Neural progenitor cell (in vitro differentiated cells): ENCODE data around the gene LRRC74A. TPM values are rescaled to one million over a fixed set of nuclear protein-coding genes. Genes with fewer than 3 reads are reported as not detected.

Source experiments
- DNase-seq: peaks from one replicate; pipeline ENCODE4 v3.0.0-alpha.2; 2016; ENCODE audit warnings: low spot score
- H2AFZ ChIP-seq: fragments of 200-600 bp; sonication (generic); replicated peaks from 2 replicates; pipeline ENCODE4 v1.6.1; 2016; ENCODE audit warnings: antibody characterized with exemption
- H3F3A ChIP-seq: fragments of 200-600 bp; sonication (generic); 2 replicates; pipeline ENCODE4 v1.6.1; 2016; ENCODE audit warnings: antibody characterized with exemption, low read depth
- H3K27ac ChIP-seq: fragments of 200-600 bp; sonication (generic); 2 replicates; pipeline ENCODE4 v1.5.1; 2016; ENCODE audit warnings: mild to moderate bottlenecking
- H3K27me3 ChIP-seq: fragments of 200-600 bp; sonication (generic); 2 replicates; pipeline ENCODE4 v1.6.1; 2016; ENCODE audit warnings: mild to moderate bottlenecking, moderate library complexity
- H3K36me3 ChIP-seq: fragments of 200-600 bp; sonication (generic); 2 replicates; pipeline ENCODE4 v1.5.1; 2016
- H3K4me1 ChIP-seq: fragments of 200-600 bp; sonication (generic); 2 replicates; pipeline ENCODE4 v1.6.1; 2016; ENCODE audit warnings: mixed run types
- H3K4me2 ChIP-seq: fragments of 200-600 bp; sonication (generic); 2 replicates; pipeline ENCODE4 v1.6.1; 2016
- H3K4me3 ChIP-seq: fragments of 200-600 bp; sonication (generic); 2 replicates; pipeline ENCODE4 v1.5.1; 2016
- H3K79me2 ChIP-seq: fragments of 200-600 bp; sonication (generic); 2 replicates; pipeline ENCODE4 v1.6.1; 2016; ENCODE audit warnings: low read depth
- H3K9ac ChIP-seq: fragments of 200-600 bp; sonication (generic); 2 replicates; pipeline ENCODE4 v1.6.1; 2016
- H3K9me3 ChIP-seq: fragments of 200-600 bp; sonication (generic); 2 replicates; pipeline ENCODE4 v1.5.1; 2016; ENCODE audit warnings: low read depth
- H4K20me1 ChIP-seq: fragments of 200-600 bp; sonication (generic); 2 replicates; pipeline ENCODE4 v1.6.1; 2016; ENCODE audit warnings: low read depth
- H3K27ac Mint-ChIP-seq: 3 replicates; pipeline ENCODE4 v1.8.0; 2021; ENCODE audit warnings: mixed read lengths
- H3K27me3 Mint-ChIP-seq: 2 replicates; pipeline ENCODE4 v1.8.0; 2022; ENCODE audit warnings: low read depth, mild to moderate bottlenecking, inconsistent platforms, moderate library complexity, mixed read lengths; ENCODE audit not compliant: insufficient read depth
- H3K36me3 Mint-ChIP-seq: 3 replicates; pipeline ENCODE4 v1.8.0; 2021; ENCODE audit warnings: mixed read lengths
- H3K4me1 Mint-ChIP-seq: 3 replicates; pipeline ENCODE4 v1.8.0; 2021; ENCODE audit warnings: mixed read lengths
- H3K4me3 Mint-ChIP-seq: 3 replicates; pipeline ENCODE4 v1.8.0; 2021; ENCODE audit warnings: mild to moderate bottlenecking, moderate library complexity, mixed read lengths
- H3K9me3 Mint-ChIP-seq: 3 replicates; pipeline ENCODE4 v1.8.0; 2020; ENCODE audit warnings: mixed read lengths
- EZH2 ChIP-seq: fragments of 200-600 bp; sonication (generic); IDR thresholded peaks from 2 replicates; pipeline ENCODE4 v1.6.1; 2017; ENCODE audit warnings: antibody characterized with exemption, mild to moderate bottlenecking, moderate library complexity
- EZH2phosphoT487 ChIP-seq: fragments of 200-600 bp; sonication (generic); IDR thresholded peaks from 2 replicates; pipeline ENCODE4 v1.6.1; 2017; ENCODE audit warnings: antibody characterized with exemption
- total RNA-seq: library from RNA; depleted of rRNA; stranded (reverse); fragments of >200 nt; gene quantifications from 2 replicates; pipeline ENCODE4 v1.2.3, GENCODE V29; 2015; ENCODE audit warnings: low replicate concordance
- TF ChIP-seq, protein P1 (sequence below): fragments of 200-600 bp; sonication (generic); IDR thresholded peaks from 2 replicates; pipeline ENCODE4 v1.5.1; 2017; ENCODE audit warnings: antibody characterized with exemption, mild to moderate bottlenecking

LRRC74A gene
- total RNA-seq, 1 donor from 2014 or later, result not detected

GRCh38 chr14:76902591-76902990 is 76.4 kb downstream of the LRRC74A start:
- H3K36me3 Mint-ChIP-seq, result no peaks in the 10 kb centered on the region
- Histone ChIP-seq H3K36me3 (no peaks in the 10 kb centered on the region), H3K27ac (no peak overlapping the region), H3K4me2 (no peak overlapping the region), H3F3A (peaks cover 5% of the 10 kb centered on the region), H3K4me3 (no peak overlapping the region), H4K20me1 (no peaks in the 10 kb centered on the region), H3K79me2 (no peaks in the 10 kb centered on the region), H3K9me3 (no peaks in the 10 kb centered on the region), H3K4me1 (peaks cover 8% of the 10 kb centered on the region), H2AFZ (no peak overlapping the region), H3K27me3 (no peaks in the 10 kb centered on the region), H3K9ac (no peak overlapping the region)
- H3K27me3 Mint-ChIP-seq, result peaks cover 7% of the 10 kb centered on the region
- no peak overlapping the region for H3K4me3 Mint-ChIP-seq
- H3K9me3 Mint-ChIP-seq, result peaks cover 4% of the 10 kb centered on the region
- TF ChIP-seq EZH2phosphoT487 (no peak), EZH2 (no peak)
- TF ChIP-seq, protein P1, sequence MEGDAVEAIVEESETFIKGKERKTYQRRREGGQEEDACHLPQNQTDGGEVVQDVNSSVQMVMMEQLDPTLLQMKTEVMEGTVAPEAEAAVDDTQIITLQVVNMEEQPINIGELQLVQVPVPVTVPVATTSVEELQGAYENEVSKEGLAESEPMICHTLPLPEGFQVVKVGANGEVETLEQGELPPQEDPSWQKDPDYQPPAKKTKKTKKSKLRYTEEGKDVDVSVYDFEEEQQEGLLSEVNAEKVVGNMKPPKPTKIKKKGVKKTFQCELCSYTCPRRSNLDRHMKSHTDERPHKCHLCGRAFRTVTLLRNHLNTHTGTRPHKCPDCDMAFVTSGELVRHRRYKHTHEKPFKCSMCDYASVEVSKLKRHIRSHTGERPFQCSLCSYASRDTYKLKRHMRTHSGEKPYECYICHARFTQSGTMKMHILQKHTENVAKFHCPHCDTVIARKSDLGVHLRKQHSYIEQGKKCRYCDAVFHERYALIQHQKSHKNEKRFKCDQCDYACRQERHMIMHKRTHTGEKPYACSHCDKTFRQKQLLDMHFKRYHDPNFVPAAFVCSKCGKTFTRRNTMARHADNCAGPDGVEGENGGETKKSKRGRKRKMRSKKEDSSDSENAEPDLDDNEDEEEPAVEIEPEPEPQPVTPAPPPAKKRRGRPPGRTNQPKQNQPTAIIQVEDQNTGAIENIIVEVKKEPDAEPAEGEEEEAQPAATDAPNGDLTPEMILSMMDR, result no peak
- DNase-seq, result no peak
- peak overlapping the region; percentile 16 for H3K27ac Mint-ChIP-seq
- peaks cover 25% of the 10 kb centered on the region for H3K4me1 Mint-ChIP-seq

GRCh38 chr14:76904100-76904739 is 78.0 kb downstream of the LRRC74A start:
- Mint-ChIP-seq H3K4me1 (peaks cover 25% of the 10 kb centered on the region), H3K36me3 (no peaks in the 10 kb centered on the region), H3K27me3 (peaks cover 13% of the 10 kb centered on the region), H3K27ac (peak overlapping the region; percentile 82), H3K9me3 (peaks cover 3% of the 10 kb centered on the region), H3K4me3 (peak overlapping the region; percentile 6)
- Histone ChIP-seq H3K9me3 (no peaks in the 10 kb centered on the region), H3K4me1 (peaks cover 8% of the 10 kb centered on the region), H3K4me2 (no peak overlapping the region), H3K9ac (no peak overlapping the region), H3K36me3 (no peaks in the 10 kb centered on the region), H3K4me3 (no peak overlapping the region), H4K20me1 (no peaks in the 10 kb centered on the region), H3F3A (peaks cover 5% of the 10 kb centered on the region), H2AFZ (no peak overlapping the region), H3K27me3 (no peaks in the 10 kb centered on the region), H3K27ac (no peak overlapping the region), H3K79me2 (no peaks in the 10 kb centered on the region)
- no peak for DNase-seq
- TF ChIP-seq EZH2phosphoT487, result no peak
- TF ChIP-seq, protein P1, result no peak
- no peak for TF ChIP-seq EZH2

GRCh38 chr14:76904740-76905569 is 78.7 kb downstream of the LRRC74A start:
- Histone ChIP-seq H3K9ac (no peak overlapping the region), H3K4me3 (no peak overlapping the region), H3K4me2 (no peak overlapping the region), H2AFZ (no peak overlapping the region), H3K4me1 (peaks cover 8% of the 10 kb centered on the region), H3K9me3 (no peaks in the 10 kb centered on the region), H3K36me3 (no peaks in the 10 kb centered on the region), H3K27me3 (no peaks in the 10 kb centered on the region), H3K79me2 (no peaks in the 10 kb centered on the region), H4K20me1 (no peaks in the 10 kb centered on the region), H3K27ac (no peak overlapping the region), H3F3A (peaks cover 5% of the 10 kb centered on the region)
- H3K27me3 Mint-ChIP-seq, result peaks cover 11% of the 10 kb centered on the region
- DNase-seq, result no peak
- H3K36me3 Mint-ChIP-seq, result no peaks in the 10 kb centered on the region
- H3K4me1 Mint-ChIP-seq, result peaks cover 25% of the 10 kb centered on the region
- H3K27ac Mint-ChIP-seq, result peak overlapping the region; percentile 82
- H3K9me3 Mint-ChIP-seq, result no peaks in the 10 kb centered on the region
- TF ChIP-seq EZH2, result no peak
- TF ChIP-seq EZH2phosphoT487, result no peak
- TF ChIP-seq, protein P1, result no peak
- no peak overlapping the region for H3K4me3 Mint-ChIP-seq
